Activated CD8-positive, alpha-beta T cell treated with anti-CD3 and anti-CD28 coated beads, Interleukin-2, amount 10 ng/mL, durations not matched to agents 7 days and 5 days (primary cell): ENCODE data around the gene RNF141. TPM values are rescaled to one million over a fixed set of nuclear protein-coding genes. Genes with fewer than 3 reads are reported as not detected.

Source experiments
- ATAC-seq: fragments of 150-1000 bp; cut with Tn5 transposase; one replicate; pipeline ENCODE4 v1.10.0; 2021; ENCODE audit warnings: moderate library complexity
- CTCF ChIA-PET: fragments of 350-600 bp; sonication (Branson Sonifier 250); formaldehyde crosslinking; loops from one replicate; lab custom pipeline; 2021; ENCODE audit warnings: antibody characterized with exemption; lab: Charles Lee
- POLR2A ChIA-PET: fragments of 350-600 bp; sonication (Branson Sonifier 250); formaldehyde crosslinking; loops from one replicate; lab custom pipeline; 2021; ENCODE audit warnings: antibody characterized with exemption; lab: Charles Lee
- DNase-seq: peaks from one replicate; pipeline ENCODE4 v3.0.0-alpha.2; 2020
- H3K27ac Mint-ChIP-seq: one replicate; pipeline ENCODE4 v1.8.0; 2021; ENCODE audit warnings: mild to moderate bottlenecking, mixed read lengths
- H3K27me3 Mint-ChIP-seq: one replicate; pipeline ENCODE4 v1.8.0; 2021; ENCODE audit warnings: low read depth, mixed read lengths
- H3K36me3 Mint-ChIP-seq: one replicate; pipeline ENCODE4 v1.8.0; 2021; ENCODE audit warnings: low read depth, mixed read lengths
- H3K4me1 Mint-ChIP-seq: one replicate; pipeline ENCODE4 v1.8.0; 2021; ENCODE audit warnings: low read depth, mixed read lengths
- H3K4me3 Mint-ChIP-seq: one replicate; pipeline ENCODE4 v1.8.0; 2021; ENCODE audit warnings: mild to moderate bottlenecking, mixed read lengths
- H3K9me3 Mint-ChIP-seq: one replicate; pipeline ENCODE4 v1.8.0; 2022; ENCODE audit warnings: mixed read lengths; ENCODE audit not compliant: insufficient read depth
- total RNA-seq, 2 experiments: library from RNA; stranded (reverse); gene quantifications; one replicate each; pipeline ENCODE4 v1.2.3, GENCODE V29; 2021

Gene RNF141
- total RNA-seq, 2 experiments from 2014 or later: 10.7 to 11.6 TPM

- Mint-ChIP-seq H3K4me3 (no peak overlapping the region), H3K27ac (no peak overlapping the region), H3K27me3 (no peaks in the 10 kb centered on the region), H3K4me1 (peaks cover 4% of the 10 kb centered on the region), H3K36me3 (peaks cover 28% of the 10 kb centered on the region), H3K9me3 (no peaks in the 10 kb centered on the region)
- ATAC-seq (no peak), DNase-seq (no peak)
- POLR2A ChIA-PET: no interaction called here
- CTCF ChIA-PET: no interaction called here
Observed at GRCh38 chr11:10478066-10478465, 62.9 kb downstream of the RNF141 start.

- POLR2A ChIA-PET: no interaction called here
- Mint-ChIP-seq H3K4me3 (no peak overlapping the region), H3K9me3 (no peaks in the 10 kb centered on the region), H3K27me3 (no peaks in the 10 kb centered on the region), H3K27ac (no peak overlapping the region), H3K36me3 (peaks cover 25% of the 10 kb centered on the region), H3K4me1 (peaks cover 4% of the 10 kb centered on the region)
- ATAC-seq: no peak
- DNase-seq: no peak
- CTCF ChIA-PET: no interaction called here
Observed at GRCh38 chr11:10477690-10478046, 63.3 kb downstream of the RNF141 start.

- CTCF ChIA-PET: interaction anchor here (1.1 kb wide), 1 partner anchor 11 kb away, joined by 3 read pairs; no protein-coding TSS in a partner anchor
- Mint-ChIP-seq H3K4me1 (peaks cover 4% of the 10 kb centered on the region), H3K4me3 (no peak overlapping the region), H3K27me3 (no peaks in the 10 kb centered on the region), H3K9me3 (no peaks in the 10 kb centered on the region), H3K27ac (peak overlapping the region; percentile 14), H3K36me3 (peaks cover 25% of the 10 kb centered on the region)
- POLR2A ChIA-PET: no interaction called here
- ATAC-seq: no peak
- no peak for DNase-seq
Observed at GRCh38 chr11:10476927-10477689, 63.9 kb downstream of the RNF141 start.

- no peak for DNase-seq
- ChIA-PET POLR2A (no interaction called here), CTCF (interaction anchor here (1.1 kb wide), 3 partner anchors 12 to 63 kb away, joined by 3 to 4 read pairs (median 3); no protein-coding TSS in a partner anchor)
- peaks cover 4% of the 10 kb centered on the region for H3K4me1 Mint-ChIP-seq
- H3K27me3 Mint-ChIP-seq: no peaks in the 10 kb centered on the region
- no peaks in the 10 kb centered on the region for H3K9me3 Mint-ChIP-seq
- H3K27ac Mint-ChIP-seq: no peak overlapping the region
- H3K4me3 Mint-ChIP-seq: no peak overlapping the region
- H3K36me3 Mint-ChIP-seq: peaks cover 22% of the 10 kb centered on the region
- no peak for ATAC-seq
Observed at GRCh38 chr11:10476342-10476741, 64.6 kb downstream of the RNF141 start.

GRCh38 chr11:10474551-10474950 lies 66.4 kb downstream of the RNF141 start:
- peaks cover 21% of the 10 kb centered on the region for H3K36me3 Mint-ChIP-seq
- H3K4me3 Mint-ChIP-seq: no peak overlapping the region
- ATAC-seq (no peak), DNase-seq (no peak)
- ChIA-PET CTCF (no interaction called here), POLR2A (no interaction called here)
- H3K27me3 Mint-ChIP-seq: no peaks in the 10 kb centered on the region
- H3K4me1 Mint-ChIP-seq: peaks cover 4% of the 10 kb centered on the region
- no peak overlapping the region for H3K27ac Mint-ChIP-seq
- H3K9me3 Mint-ChIP-seq: no peaks in the 10 kb centered on the region

- ATAC-seq: no peak
- Mint-ChIP-seq H3K9me3 (no peaks in the 10 kb centered on the region), H3K36me3 (peaks cover 20% of the 10 kb centered on the region), H3K4me3 (no peak overlapping the region), H3K27me3 (no peaks in the 10 kb centered on the region), H3K4me1 (peaks cover 4% of the 10 kb centered on the region), H3K27ac (no peak overlapping the region)
- ChIA-PET POLR2A (no interaction called here), CTCF (no interaction called here)
- no peak for DNase-seq
Observed at GRCh38 chr11:10473371-10473770, 67.6 kb downstream of the RNF141 start.

GRCh38 chr11:10462746-10463300 lies 78.2 kb downstream of the RNF141 start:
- peaks cover 51% of the 10 kb centered on the region for H3K36me3 Mint-ChIP-seq
- H3K4me3 Mint-ChIP-seq: no peak overlapping the region
- peaks cover 35% of the 10 kb centered on the region for H3K4me1 Mint-ChIP-seq
- ChIA-PET CTCF (no interaction called here), POLR2A (no interaction called here)
- no peaks in the 10 kb centered on the region for H3K9me3 Mint-ChIP-seq
- no peaks in the 10 kb centered on the region for H3K27me3 Mint-ChIP-seq
- peak overlapping the region; percentile 10 for H3K27ac Mint-ChIP-seq
- DNase-seq (no peak), ATAC-seq (no peak)

Other genes starting within 250 kb of the RNF141 start
- 1 to 10 TPM; 5.1 to 5.9 TPM for gene SBF2, start 247.0 kb downstream of the RNF141 start, total RNA-seq
- 1 to 10 TPM; 3.6 to 3.9 TPM for gene ADM, start 236.1 kb downstream of the RNF141 start, total RNA-seq
- 10 to 100 TPM; 11.9 to 12.3 TPM for gene AMPD3, start 85.9 kb downstream of the RNF141 start, total RNA-seq
- not detected for gene LYVE1, start 27.5 kb upstream of the RNF141 start, total RNA-seq
- not detected for gene IRAG1, start 152.6 kb upstream of the RNF141 start, total RNA-seq
- gene CTR9, start 210.1 kb upstream of the RNF141 start, total RNA-seq: 10 to 100 TPM; 43.4 to 44.0 TPM